Endodermal cell (in vitro differentiated cells): Measurements from ENCODE around the gene C2CD3. TPM values are rescaled to one million over a fixed set of nuclear protein-coding genes. Genes with fewer than 3 reads are reported as not detected.

Experiments
- DNase-seq: peaks from one replicate; pipeline ENCODE4 v3.0.0-alpha.2; 2017
- H3K27ac ChIP-seq: 2 replicates; pipeline ENCODE4 v1.5.1; 2013; ENCODE audit warnings: mild to moderate bottlenecking, low read depth, low read length, moderate library complexity
- H3K27me3 ChIP-seq: 2 replicates; pipeline ENCODE4 v1.6.1; 2013; ENCODE audit warnings: mild to moderate bottlenecking, low read length, moderate library complexity; ENCODE audit not compliant: insufficient read depth, control insufficient read depth, poor library complexity, severe bottlenecking
- H3K36me3 ChIP-seq: 2 replicates; pipeline ENCODE4 v1.7.0; 2013; ENCODE audit warnings: mild to moderate bottlenecking, low read length, moderate library complexity; ENCODE audit not compliant: control insufficient read depth, insufficient read depth
- H3K4me1 ChIP-seq: one replicate; pipeline ENCODE4 v1.7.0; 2013; ENCODE audit warnings: low read length; ENCODE audit not compliant: control insufficient read depth, insufficient read depth
- H3K4me3 ChIP-seq: 2 replicates; pipeline ENCODE4 v1.5.1; 2013; ENCODE audit warnings: mild to moderate bottlenecking, low read length, moderate library complexity
- H3K9ac ChIP-seq: 2 replicates; pipeline ENCODE4 v1.6.1; 2013; ENCODE audit warnings: mild to moderate bottlenecking, low read length, moderate library complexity; ENCODE audit not compliant: poor library complexity, severe bottlenecking; ENCODE audit errors: extremely low read depth
- H3K9me3 ChIP-seq: 2 replicates; pipeline ENCODE4 v1.6.1; 2013; ENCODE audit warnings: mild to moderate bottlenecking, low read length, moderate library complexity; ENCODE audit not compliant: control insufficient read depth
- H3K27ac Mint-ChIP-seq: 2 replicates; pipeline ENCODE4 v1.8.0; 2020; ENCODE audit warnings: mixed read lengths
- H3K27me3 Mint-ChIP-seq: 2 replicates; pipeline ENCODE4 v1.8.0; 2021; ENCODE audit warnings: mild to moderate bottlenecking, mixed read lengths; ENCODE audit not compliant: insufficient read depth
- H3K36me3 Mint-ChIP-seq: 2 replicates; pipeline ENCODE4 v1.8.0; 2020; ENCODE audit warnings: low read depth, mixed read lengths
- H3K4me1 Mint-ChIP-seq: 2 replicates; pipeline ENCODE4 v1.8.0; 2020; ENCODE audit warnings: mixed read lengths
- H3K4me3 Mint-ChIP-seq: 2 replicates; pipeline ENCODE4 v1.8.0; 2020; ENCODE audit warnings: mild to moderate bottlenecking, moderate library complexity, mixed read lengths
- H3K9me3 Mint-ChIP-seq: 2 replicates; pipeline ENCODE4 v1.8.0; 2020; ENCODE audit warnings: mild to moderate bottlenecking, mixed read lengths
- CTCF ChIP-seq: fragments of 200-600 bp; sonication (generic); conservative IDR thresholded peaks from 2 replicates; pipeline ENCODE4 v1.5.0; 2021; ENCODE audit warnings: antibody characterized with exemption, mild to moderate bottlenecking
- WGBS, 2 experiments: methylation state at CpG; one replicate each; pipeline versions ENCODE4 v1.1.5 to v1.1.7; 2013; ENCODE audit warnings: missing lambda C conversion rate in 2 of 2, mixed read lengths in 1 of 2; ENCODE audit not compliant: insufficient coverage in 1 of 2, insufficient read length in 1 of 2; 5-methylcytosine and 5-hydroxymethylcytosine counted together
- total RNA-seq, 2 donors: library from RNA; stranded (reverse); fragmentation: NEBNext Ultra II Directional in 1 of 2; extraction: Animal tissue kit (Norgen Biotek cat#: 25700) in 1 of 2; gene quantifications; 2 replicates in 1 of 2; 3 replicates in 1 of 2; pipeline ENCODE4 v1.2.1, GENCODE V29; 2021

The C2CD3 gene
- total RNA-seq, 2 donors from 2014 or later, result 31.0 to 34.2 TPM

GRCh38 chr11:74050465-74050864 lies 120.3 kb downstream of the C2CD3 start:
- Mint-ChIP-seq H3K9me3 (no peaks in the 10 kb centered on the region), H3K4me3 (no peak overlapping the region), H3K27me3 (no peaks in the 10 kb centered on the region), H3K27ac (no peak overlapping the region), H3K4me1 (peaks cover under 1% of the 10 kb centered on the region), H3K36me3 (peaks cover 13% of the 10 kb centered on the region)
- WGBS, 2 experiments, result 90 to 92% methylated on average over 1 to 3 of the region's 3 CpGs
- no peaks in the 10 kb centered on the region for H3K27me3 ChIP-seq
- no peak overlapping the region for H3K4me3 ChIP-seq
- no peak overlapping the region for H3K27ac ChIP-seq
- no peak for TF ChIP-seq CTCF
- no peak overlapping the region for H3K9ac ChIP-seq
- no peaks in the 10 kb centered on the region for H3K36me3 ChIP-seq
- no peaks in the 10 kb centered on the region for H3K4me1 ChIP-seq
- no peak for DNase-seq
- no peaks in the 10 kb centered on the region for H3K9me3 ChIP-seq

- 89 to 97% methylated on average over 3 to 4 of the region's 5 CpGs for WGBS, 2 experiments
- H3K27me3 ChIP-seq, result no peaks in the 10 kb centered on the region
- no peak for DNase-seq
- H3K9ac ChIP-seq, result no peak overlapping the region
- no peaks in the 10 kb centered on the region for H3K9me3 ChIP-seq
- Mint-ChIP-seq H3K27ac (no peak overlapping the region), H3K4me3 (no peak overlapping the region), H3K36me3 (peaks cover 18% of the 10 kb centered on the region), H3K4me1 (no peaks in the 10 kb centered on the region), H3K9me3 (no peaks in the 10 kb centered on the region), H3K27me3 (no peaks in the 10 kb centered on the region)
- no peak for TF ChIP-seq CTCF
- H3K36me3 ChIP-seq, result no peaks in the 10 kb centered on the region
- H3K4me3 ChIP-seq, result no peak overlapping the region
- no peak overlapping the region for H3K27ac ChIP-seq
- no peaks in the 10 kb centered on the region for H3K4me1 ChIP-seq
Observed at GRCh38 chr11:74048993-74049392, 121.8 kb downstream of the C2CD3 start.

- no peaks in the 10 kb centered on the region for H3K4me1 Mint-ChIP-seq
- H3K27ac Mint-ChIP-seq, result no peak overlapping the region
- no peak for DNase-seq
- TF ChIP-seq CTCF, result no peak
- Histone ChIP-seq H3K4me1 (no peaks in the 10 kb centered on the region), H3K27me3 (no peaks in the 10 kb centered on the region), H3K4me3 (no peak overlapping the region), H3K9me3 (no peaks in the 10 kb centered on the region), H3K36me3 (peaks cover 9% of the 10 kb centered on the region), H3K27ac (no peak overlapping the region), H3K9ac (no peak overlapping the region)
- H3K9me3 Mint-ChIP-seq, result no peaks in the 10 kb centered on the region
- WGBS, 2 experiments, result 71 to 81% methylated on average over 2 of the region's 2 CpGs
- H3K4me3 Mint-ChIP-seq, result no peak overlapping the region
- peaks cover 35% of the 10 kb centered on the region for H3K36me3 Mint-ChIP-seq
- no peaks in the 10 kb centered on the region for H3K27me3 Mint-ChIP-seq
Observed at GRCh38 chr11:74044538-74044937, 126.3 kb downstream of the C2CD3 start.
